ENCODE data around the gene CEP104. TPM values are rescaled to one million over a fixed set of nuclear protein-coding genes. Genes with fewer than 3 reads are reported as not detected.

CEP104 gene
- total and polyA plus RNA-seq, 2 experiments from 2014 or later: 21.4 to 26.3 TPM

DNA sequence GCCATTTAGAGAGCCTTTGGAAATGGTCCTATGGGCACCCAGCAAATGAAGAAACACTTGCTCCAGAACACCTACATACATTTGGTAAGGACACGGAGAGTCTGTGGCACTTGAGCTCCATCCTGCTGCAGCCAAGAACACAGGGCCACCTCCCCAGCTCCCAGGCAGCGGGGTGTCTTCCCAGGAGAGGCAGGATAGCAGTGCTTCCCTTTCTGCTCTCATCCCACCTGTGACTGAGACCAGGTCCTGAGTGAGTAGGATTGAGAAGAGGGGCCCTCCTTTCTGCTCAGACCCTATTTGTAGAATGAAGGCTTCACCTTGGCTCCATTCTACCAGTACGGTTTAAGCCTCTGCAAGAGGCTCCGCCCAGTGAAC is 38.9 kb upstream of the CEP104 start:
- peaks cover 7% of the 10 kb centered on the region for H3K36me3 ChIP-seq
- H3K27ac ChIP-seq: peak overlapping the region; percentile 66
- peaks cover 8% of the 10 kb centered on the region for H3K4me1 ChIP-seq (ENCODE audit: low read depth)
- H3K9me3 ChIP-seq (ENCODE audit: low read depth): no peaks in the 10 kb centered on the region
- TF ChIP-seq, protein P1, sequence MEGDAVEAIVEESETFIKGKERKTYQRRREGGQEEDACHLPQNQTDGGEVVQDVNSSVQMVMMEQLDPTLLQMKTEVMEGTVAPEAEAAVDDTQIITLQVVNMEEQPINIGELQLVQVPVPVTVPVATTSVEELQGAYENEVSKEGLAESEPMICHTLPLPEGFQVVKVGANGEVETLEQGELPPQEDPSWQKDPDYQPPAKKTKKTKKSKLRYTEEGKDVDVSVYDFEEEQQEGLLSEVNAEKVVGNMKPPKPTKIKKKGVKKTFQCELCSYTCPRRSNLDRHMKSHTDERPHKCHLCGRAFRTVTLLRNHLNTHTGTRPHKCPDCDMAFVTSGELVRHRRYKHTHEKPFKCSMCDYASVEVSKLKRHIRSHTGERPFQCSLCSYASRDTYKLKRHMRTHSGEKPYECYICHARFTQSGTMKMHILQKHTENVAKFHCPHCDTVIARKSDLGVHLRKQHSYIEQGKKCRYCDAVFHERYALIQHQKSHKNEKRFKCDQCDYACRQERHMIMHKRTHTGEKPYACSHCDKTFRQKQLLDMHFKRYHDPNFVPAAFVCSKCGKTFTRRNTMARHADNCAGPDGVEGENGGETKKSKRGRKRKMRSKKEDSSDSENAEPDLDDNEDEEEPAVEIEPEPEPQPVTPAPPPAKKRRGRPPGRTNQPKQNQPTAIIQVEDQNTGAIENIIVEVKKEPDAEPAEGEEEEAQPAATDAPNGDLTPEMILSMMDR (IDR thresholded peaks at IDR 0.05; ENCODE audit: low read depth, low read length): no peak
- no peaks in the 10 kb centered on the region for H3K27me3 ChIP-seq
- no peak overlapping the region for H3K4me3 ChIP-seq
- DNase-seq (ENCODE audit: low read depth in 1 of 2, low spot score in 1 of 2): no peak

DNA sequence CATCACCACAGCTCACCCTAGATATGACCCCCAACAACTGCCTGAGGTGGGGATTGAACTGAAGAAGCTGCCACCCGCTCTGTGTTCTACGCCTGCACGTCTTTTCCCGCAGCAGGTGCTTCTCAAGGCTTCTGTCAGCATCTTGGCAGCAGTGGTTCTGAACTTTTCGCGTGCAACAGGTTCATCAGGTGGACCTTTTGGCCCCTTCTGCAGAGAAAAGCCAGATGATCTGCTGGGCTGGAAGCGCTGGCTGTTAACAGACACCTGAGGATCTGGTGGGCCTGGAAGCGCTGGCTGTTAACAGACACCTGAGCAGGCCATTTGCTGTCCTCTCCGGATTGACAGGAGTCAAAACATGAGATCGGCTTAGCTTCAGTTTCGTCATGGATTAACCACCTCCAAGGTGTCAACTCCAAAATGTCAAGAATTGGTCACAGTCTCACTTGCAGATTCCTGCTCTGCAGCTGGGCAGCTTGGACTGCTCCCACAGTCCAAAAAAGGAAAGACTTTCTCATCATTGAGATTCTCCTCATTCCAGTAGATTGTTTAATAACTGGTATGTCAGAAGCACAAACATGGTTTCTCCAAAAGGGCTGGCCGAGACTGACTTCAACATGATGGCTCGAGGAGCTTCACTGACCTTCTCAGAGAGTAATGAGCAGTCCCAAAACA is 38.4 kb upstream of the CEP104 start:
- TF ChIP-seq, protein P1 (IDR thresholded peaks at IDR 0.05; ENCODE audit: low read depth, low read length): no peak
- Histone ChIP-seq H3K4me3 (no peak overlapping the region), H3K27ac (peak overlapping the region; percentile 66), H3K36me3 (peaks cover 10% of the 10 kb centered on the region), H3K9me3 (ENCODE audit: low read depth) (no peaks in the 10 kb centered on the region), H3K4me1 (ENCODE audit: low read depth) (peaks cover 8% of the 10 kb centered on the region), H3K27me3 (no peaks in the 10 kb centered on the region)
- DNase-seq (ENCODE audit: low read depth in 1 of 2, low spot score in 1 of 2): no peak

DNA sequence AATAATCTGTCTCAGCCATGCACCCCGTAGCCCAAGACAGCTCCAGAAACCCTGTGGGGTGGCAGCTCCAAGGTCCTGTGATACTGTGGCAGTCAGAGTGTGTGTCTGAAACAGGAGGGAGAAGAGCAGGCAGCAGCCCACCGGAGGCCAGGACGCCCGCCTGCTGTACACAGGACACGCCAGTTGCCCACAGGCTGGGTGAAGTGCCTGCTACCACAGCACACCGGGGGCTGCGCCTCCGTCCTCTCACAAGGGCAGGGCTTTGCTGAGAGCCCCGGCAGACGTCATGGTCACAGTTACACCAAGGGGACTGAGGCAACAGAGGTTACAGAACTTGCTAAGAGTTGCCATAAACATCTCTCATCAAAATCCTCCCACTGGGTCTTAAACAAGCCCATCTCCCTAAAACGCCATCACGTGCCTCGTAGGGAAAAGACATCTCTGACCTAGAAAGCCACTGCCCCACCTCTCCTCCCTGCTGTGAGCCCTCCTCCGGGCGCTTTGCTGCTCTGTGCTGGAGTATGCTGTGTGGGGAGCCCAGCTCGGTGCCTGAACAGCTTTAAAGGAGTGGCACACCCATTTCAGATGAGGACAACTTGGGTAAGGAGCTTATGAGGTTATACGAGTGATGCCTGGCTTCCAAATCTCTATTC is 37.7 kb upstream of the CEP104 start:
- H3K36me3 ChIP-seq: peaks cover 17% of the 10 kb centered on the region
- no peaks in the 10 kb centered on the region for H3K27me3 ChIP-seq
- H3K27ac ChIP-seq: no peak overlapping the region
- H3K9me3 ChIP-seq (ENCODE audit: low read depth): no peaks in the 10 kb centered on the region
- peaks cover 8% of the 10 kb centered on the region for H3K4me1 ChIP-seq (ENCODE audit: low read depth)
- DNase-seq (ENCODE audit: low read depth in 1 of 2, low spot score in 1 of 2): no peak
- TF ChIP-seq, protein P1 (IDR thresholded peaks at IDR 0.05; ENCODE audit: low read depth, low read length): no peak
- no peak overlapping the region for H3K4me3 ChIP-seq

DNA sequence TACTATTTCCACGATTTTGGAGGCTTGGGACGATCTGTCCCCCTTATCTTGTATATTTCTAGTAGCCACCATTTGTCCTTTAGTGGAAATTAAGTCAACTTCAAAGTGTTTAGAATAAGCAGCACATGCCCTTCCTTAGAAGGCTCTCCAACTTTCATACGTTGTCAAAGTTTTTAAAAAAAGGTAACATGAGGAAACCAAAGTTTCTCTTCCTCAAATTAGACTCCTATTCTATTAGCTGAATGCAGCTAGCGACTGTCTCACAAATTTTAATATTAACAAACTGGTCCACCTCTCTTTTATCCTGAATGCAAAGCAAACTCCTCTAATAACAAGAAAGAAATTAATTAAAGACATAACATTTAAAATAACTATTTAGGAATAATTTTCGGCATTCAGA is 36.2 kb upstream of the CEP104 start:
- Histone ChIP-seq H3K9me3 (ENCODE audit: low read depth) (no peaks in the 10 kb centered on the region), H3K4me3 (no peak overlapping the region), H3K36me3 (peaks cover 20% of the 10 kb centered on the region), H3K27ac (no peak overlapping the region), H3K27me3 (no peaks in the 10 kb centered on the region), H3K4me1 (ENCODE audit: low read depth) (no peaks in the 10 kb centered on the region)
- TF ChIP-seq, protein P1 (IDR thresholded peaks at IDR 0.05; ENCODE audit: low read depth, low read length): no peak
- DNase-seq (ENCODE audit: low read depth in 1 of 2, low spot score in 1 of 2): no peak

DNA sequence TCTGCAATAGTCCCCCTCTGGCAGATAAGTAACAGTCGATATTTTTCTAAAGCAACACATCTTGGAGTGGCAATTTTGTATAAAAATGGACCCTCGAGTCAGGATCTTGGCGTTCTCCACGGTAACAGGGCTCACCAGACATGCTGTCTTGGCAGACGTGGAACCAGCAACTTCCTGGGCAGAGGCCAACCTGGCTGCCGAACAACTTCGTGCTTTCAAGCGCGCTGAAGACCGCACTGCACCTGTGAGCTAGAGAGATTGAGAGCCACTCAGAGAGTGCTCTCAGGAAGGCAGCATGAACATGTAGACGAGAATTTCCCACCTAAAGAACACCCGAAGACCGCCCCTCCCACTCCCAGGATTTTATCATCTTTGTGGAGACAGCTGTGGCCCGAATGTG is 35.7 kb upstream of the CEP104 start:
- no peaks in the 10 kb centered on the region for H3K9me3 ChIP-seq (ENCODE audit: low read depth)
- no peaks in the 10 kb centered on the region for H3K4me1 ChIP-seq (ENCODE audit: low read depth)
- DNase-seq (ENCODE audit: low read depth in 1 of 2, low spot score in 1 of 2): no peak
- TF ChIP-seq, protein P1 (IDR thresholded peaks at IDR 0.05; ENCODE audit: low read depth, low read length): no peak
- no peak overlapping the region for H3K4me3 ChIP-seq
- no peaks in the 10 kb centered on the region for H3K27me3 ChIP-seq
- H3K27ac ChIP-seq: no peak overlapping the region
- H3K36me3 ChIP-seq: peaks cover 23% of the 10 kb centered on the region
